ENCODE measurements around the gene XDH. TPM values are rescaled to one million over a fixed set of nuclear protein-coding genes. Genes with fewer than 3 reads are reported as not detected.

XDH gene
- polyA plus RNA-seq (ENCODE audit: insufficient read length in 4 of 4), result under 1 TPM; 0.03 to 0.10 (median 0.07) TPM

DNA sequence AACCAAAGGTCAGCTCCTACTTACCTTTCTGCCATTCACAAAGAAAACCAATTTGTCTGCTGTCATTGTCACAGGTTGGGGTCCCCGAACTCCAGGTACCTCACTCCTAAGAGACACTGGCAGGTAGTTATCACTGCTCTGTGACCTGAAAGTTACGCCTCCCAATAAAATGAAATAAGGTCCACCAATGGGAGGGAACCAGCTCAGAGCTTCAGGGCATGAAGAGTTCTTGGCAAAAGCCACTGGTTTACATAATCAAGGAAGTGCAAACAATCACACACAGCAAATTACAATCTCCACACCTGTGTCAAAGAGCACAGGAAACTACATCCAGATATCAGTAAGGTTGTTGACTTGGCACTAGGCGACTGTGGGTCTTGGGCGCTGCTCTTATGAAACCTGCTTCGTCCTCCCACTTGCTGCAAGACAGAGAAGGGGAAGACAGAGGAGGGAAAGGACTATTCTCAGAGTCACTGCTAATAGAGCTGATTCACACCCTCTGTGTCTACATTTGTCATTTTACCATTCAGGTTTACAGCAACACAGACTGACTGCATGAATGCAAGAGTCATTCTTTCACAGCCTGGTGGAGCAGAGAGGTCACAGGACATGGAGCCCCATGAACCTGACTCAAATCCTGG, at the start of gene XDH:
TSS of gene XDH (minus strand) at position 142 of the 641 bp plus-strand sequence. CDS start at position 66, 76 bp downstream.
- no peak for DNase-seq (ENCODE audit: low read depth in 4 of 4, low spot score in 3 of 4)

DNA sequence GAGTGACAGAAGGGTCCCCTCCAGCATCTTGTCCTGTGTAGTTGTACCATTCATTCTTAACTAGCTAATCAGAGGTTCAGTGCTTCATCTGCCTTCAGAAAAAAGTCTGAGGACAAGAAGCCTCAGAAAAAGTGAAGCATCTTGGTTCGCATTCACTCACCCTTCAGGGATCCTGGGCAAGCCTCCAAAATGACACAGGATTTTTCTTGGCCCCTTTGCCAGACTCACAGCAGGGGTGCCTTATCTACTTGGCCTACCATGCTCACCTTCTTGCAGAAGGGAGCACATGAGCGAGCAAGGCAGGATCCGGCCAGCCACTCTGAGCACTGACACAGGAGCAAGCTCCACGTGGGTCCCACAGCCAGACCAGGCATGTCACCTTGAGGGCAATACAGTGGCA, 43.1 kb upstream of the XDH start:
- DNase-seq (ENCODE audit: low read depth in 4 of 4, low spot score in 3 of 4), result no peak

DNA sequence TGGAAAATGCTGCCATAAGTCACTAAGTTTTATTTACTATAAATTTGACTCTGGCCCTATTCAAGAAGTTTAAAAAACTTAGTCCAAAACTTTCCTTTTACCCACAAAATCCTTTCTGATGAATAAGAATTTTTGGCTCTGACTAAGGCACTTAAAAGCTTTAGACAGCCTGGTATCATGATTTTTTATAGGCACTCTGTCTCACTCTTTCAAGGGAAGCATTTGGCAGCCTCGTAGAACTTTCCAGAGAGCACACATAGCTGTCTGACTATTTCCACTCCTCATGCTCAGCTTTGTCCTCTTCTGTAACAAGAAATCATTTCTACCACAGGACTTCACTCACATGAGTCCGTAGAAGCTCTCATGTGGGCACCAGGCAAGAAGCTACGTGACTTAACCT, 32.3 kb upstream of the XDH start:
- DNase-seq (ENCODE audit: low read depth in 4 of 4, low spot score in 3 of 4), result no peak

DNA sequence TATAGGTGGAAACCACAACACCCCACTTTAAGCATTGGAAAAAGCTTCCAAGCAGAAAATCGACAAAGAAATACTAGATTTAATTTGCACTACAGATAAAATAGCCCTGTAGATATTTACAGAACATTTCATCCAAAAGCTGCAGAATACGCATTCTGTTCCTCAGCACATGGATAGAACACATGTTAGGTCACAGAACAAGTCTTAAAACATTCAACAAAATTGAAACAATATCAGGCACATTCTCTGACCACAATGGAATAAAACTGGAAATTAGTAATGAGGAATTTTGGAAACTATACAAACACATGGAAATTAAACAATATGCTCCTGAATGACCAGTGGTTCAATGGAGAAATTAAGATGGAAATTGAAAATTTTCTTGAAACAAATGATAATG, 27.8 kb upstream of the XDH start:
- no peak for DNase-seq (ENCODE audit: low read depth in 4 of 4, low spot score in 3 of 4)

DNA sequence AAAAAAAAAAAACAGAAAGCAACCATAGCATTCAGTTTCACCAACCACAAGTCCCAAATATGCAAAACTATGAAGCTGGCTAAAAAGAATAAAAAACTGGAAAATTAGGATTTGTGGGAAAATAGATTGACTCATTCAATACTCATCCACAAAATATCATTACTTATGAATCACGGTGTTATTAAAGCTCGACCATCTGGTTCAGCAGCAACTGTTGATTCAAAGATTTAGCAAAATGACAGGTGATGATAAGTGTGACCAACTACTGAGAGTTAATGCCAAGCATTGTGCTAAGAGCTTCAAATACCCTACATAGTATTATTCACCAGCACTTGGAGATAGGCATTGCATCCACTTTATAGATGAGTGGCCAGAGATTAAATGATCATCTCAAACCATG, 26.2 kb upstream of the XDH start:
- no peak for DNase-seq (ENCODE audit: low read depth in 4 of 4, low spot score in 3 of 4)

DNA sequence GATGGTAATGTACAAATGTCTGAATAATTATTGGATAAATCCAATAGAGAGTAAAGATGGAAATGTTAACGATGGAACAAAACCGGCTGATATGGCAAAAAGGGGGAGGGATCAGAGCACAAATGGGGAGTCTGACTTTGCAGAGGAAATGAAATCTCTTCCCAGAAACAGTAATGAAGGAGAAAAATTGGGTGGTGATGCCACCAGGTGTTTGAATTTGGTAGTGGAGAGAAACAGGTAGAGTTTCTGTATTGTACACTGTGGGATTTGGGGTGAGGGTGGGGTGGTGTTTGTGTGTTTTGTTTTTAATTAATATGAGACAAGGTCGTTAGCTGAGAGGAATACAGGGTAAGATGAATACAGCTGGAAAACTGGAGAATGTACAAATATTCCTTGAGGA, 20.4 kb upstream of the XDH start:
- no peak for DNase-seq (ENCODE audit: low read depth in 4 of 4, low spot score in 3 of 4)

DNA sequence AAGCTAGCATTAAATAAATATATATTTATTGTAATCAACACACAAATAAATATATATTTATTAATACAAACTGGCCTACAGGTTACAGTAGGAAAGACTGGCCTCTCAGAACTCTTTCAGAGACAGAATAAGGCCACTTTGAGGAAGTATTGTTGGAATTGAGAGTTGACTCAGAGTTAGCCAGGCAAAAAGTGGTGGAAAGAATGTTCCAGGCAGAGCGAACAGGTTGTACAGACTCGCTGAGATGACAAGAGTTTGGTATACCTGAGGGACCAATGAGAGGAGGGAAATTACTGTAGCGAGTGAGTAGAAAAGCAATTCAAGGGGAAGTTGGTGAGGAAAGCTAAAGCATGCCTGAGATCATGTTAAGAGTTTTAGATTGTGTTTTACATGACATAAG, 19.0 kb upstream of the XDH start:
- no peak for DNase-seq (ENCODE audit: low read depth in 4 of 4, low spot score in 3 of 4)

DNA sequence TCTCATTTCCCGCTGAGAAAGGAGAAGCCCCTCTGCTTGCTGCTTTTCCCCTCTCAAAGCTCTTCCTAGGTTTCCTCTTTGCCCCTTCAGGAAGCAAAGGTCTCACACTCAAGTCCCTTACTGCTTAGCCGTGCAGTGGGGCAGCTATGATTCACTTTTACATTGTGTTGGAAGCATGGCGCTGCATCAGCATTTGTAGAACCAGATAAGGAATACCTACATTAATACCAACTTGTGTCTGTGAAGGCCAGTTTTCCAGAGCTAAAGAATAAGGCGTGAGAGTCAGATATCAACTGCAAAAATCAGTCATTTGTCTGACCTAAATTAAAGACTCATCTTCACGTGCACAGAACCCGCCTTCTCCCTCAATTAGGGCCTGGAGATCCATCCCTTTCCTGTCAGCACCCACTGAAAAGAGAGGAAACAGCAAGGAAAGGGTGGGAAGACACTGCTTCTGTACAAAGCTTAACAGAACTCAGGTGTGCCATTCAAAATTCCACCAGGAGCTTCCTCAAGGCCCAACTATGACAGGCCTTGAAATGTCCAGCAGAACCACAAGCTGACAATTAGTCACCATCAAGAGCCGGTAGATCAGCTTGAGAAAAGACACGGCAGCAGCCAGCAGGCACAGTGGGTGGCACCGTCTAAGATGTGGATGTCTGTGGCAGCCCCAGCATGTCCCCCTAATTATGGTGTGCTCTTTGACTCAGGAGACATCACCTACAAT, 16.1 kb upstream of the XDH start:
- DNase-seq (ENCODE audit: low read depth in 4 of 4, low spot score in 3 of 4), result no peak

DNA sequence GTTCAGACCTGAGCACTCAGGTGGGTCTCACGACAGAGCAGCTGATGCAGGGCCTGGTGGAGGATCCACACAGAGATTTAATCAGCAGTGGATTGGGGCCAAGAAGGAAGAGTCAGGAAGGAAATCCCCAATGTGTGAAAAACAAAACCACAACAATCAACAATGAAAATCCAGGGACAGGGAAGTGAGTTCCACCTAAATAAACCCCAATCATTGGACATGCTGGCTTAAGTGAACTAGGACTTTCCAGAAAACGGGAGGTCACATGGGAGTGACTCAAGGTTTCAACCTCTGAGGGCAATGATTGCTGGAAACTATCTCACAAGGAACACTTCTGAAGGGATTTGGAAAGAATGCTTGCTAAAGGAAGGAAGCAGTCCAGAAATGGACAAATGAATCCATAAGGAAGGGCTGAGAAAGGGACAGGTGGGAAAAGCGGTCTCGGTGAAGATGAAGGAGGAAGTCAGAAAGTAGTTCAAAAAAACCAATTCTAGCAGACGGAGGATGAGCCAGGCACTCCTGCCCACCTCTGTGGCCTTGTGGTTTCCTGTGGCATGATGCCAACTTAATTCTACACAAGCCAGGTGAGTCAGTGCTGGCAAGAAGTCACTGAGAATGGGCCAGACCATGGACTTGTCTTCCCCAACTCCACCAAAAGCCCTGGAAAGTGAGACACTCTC, 15.4 kb upstream of the XDH start:
- no peak for DNase-seq (ENCODE audit: low read depth in 4 of 4, low spot score in 3 of 4)

DNA sequence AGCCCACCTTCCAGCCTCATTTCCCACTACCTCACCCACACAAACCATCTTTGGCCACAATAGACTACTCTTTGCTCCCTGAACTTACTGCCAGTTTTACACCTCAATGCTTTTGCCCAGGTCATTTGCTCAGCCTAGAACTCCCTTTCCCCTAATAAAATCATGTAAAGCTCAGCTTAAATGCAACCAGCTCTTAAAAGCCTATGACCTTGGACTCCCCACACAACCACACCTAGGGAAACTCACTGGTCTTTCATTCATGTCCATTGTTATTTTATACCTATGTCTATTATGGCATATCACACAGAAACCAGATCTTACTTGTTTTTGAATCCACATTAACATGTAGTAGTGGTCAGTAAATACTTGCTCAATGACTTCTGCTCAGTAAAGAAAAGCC, 14.5 kb upstream of the XDH start:
- DNase-seq (ENCODE audit: low read depth in 4 of 4, low spot score in 3 of 4), result no peak

DNA sequence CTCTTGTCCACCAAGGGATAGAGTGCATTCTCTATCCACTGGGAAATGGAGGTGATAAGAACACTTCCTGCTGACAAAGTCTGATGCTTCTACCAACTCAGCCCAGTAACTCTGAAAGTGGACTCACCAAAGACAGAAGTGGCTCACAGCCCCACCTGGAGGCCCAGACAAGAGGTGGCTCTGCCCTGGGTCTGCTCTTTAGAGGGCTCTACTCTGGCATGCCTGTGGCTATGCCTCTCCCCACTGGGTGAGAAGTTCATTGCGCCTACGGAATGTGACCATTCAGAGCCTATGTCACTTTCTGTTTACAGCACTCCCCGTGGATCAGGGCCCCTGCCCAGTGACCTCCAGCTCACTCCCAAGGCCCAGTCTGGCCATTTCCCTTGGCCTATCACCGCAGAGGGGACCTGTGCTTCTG, 13.5 kb upstream of the XDH start:
- no peak for DNase-seq (ENCODE audit: low read depth in 4 of 4, low spot score in 3 of 4)

DNA sequence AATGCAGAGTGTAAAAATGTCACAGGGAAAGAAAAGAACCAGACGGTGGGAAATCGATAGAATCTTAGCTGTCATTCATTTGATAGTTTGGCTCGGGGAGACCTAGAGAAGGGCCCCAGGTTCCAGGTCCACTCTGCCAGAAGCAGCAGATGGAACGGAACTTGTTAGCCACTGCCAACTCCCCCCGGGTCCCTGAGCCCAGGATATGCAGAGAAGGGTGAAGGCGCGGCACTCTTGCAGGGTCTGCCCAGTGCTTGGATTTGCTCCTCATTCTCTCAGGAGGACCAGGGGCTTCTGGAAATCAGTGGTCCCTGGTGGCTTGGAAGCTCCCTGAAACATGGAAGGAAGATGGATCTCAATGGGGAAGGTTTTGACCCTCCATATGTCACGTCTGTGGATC, 11.6 kb upstream of the XDH start:
- DNase-seq (ENCODE audit: low read depth in 4 of 4, low spot score in 3 of 4), result no peak

DNA sequence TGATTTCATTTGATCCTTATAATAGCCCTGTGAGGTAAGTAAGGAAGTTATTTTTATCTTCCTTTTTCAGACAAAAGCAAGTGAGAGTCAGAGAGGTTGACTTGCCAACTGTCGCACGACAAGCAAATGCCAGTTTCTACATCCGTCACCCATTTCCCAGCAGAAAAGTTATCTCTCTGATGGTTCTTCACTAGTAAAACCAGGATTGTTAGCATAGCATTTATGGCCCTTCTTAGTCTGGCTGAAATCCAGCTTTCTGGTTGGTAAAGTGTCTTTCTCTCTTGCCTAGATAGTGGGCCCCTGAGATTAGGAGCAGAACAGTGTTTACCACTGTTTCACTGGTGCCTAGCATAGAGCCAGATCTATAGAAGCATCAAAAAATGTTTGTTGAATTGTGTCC, 7.1 kb upstream of the XDH start:
- DNase-seq (ENCODE audit: low read depth in 4 of 4, low spot score in 3 of 4), result no peak

DNA sequence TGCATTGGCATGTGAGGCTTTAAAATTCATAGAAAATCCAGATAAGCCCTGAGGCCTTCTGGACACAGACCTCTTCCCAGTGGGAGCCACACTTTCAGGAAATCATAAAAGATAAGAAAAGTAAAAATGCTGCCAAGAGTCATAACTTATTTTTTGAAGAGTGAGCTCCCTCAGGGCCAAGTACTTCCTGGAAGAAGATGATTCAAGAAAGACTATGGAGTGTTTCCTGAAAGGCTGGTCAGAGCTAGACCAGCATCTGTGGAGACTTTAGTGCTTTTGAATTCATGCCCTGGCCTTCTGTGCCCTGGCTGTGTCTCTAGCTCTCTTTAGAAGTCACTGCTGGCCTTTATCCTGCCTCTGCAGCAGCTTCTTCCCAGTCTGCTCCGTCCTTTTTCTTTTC, 6.4 kb upstream of the XDH start:
- DNase-seq (ENCODE audit: low read depth in 4 of 4, low spot score in 3 of 4), result no peak

DNA sequence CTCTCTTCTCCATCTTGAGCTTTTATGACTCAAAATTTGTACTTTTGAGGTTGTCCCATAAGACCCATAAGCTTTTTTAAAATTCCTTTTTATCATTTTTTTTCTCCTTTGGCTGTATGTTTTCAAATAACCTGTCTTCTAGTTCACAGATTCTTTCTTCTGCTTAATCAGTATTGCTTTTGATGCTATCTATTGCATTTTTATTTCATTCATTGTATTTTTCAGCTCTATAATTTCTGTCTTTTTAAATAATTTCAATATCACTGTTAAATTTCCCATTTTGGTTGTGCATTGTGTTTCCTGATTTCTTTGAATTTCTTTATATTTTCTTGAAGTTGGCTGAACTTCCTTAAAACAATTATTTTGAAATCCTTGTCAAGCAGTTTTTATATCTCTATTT, 4.8 kb upstream of the XDH start:
- DNase-seq (ENCODE audit: low read depth in 4 of 4, low spot score in 3 of 4), result no peak

DNA sequence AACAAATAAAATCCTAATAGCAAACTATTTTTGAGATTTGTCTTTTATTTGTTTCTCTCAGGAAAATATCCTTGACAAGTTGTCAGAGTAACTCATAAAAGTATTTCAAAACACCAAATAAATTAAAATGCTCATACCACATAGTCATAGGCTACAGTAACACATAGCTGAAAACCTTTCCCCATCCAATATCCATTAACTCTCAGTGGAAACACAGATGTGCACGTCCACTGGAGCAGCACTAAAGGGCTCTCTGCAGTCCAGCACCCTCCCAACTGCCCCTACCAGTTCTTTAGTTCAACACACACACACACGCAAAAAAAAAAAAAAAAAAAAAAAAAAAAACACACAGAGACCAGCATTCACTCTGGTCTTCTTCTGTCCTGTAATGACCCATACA, 879 bp upstream of the XDH start:
- DNase-seq (ENCODE audit: low read depth in 4 of 4, low spot score in 3 of 4), result no peak

DNA sequence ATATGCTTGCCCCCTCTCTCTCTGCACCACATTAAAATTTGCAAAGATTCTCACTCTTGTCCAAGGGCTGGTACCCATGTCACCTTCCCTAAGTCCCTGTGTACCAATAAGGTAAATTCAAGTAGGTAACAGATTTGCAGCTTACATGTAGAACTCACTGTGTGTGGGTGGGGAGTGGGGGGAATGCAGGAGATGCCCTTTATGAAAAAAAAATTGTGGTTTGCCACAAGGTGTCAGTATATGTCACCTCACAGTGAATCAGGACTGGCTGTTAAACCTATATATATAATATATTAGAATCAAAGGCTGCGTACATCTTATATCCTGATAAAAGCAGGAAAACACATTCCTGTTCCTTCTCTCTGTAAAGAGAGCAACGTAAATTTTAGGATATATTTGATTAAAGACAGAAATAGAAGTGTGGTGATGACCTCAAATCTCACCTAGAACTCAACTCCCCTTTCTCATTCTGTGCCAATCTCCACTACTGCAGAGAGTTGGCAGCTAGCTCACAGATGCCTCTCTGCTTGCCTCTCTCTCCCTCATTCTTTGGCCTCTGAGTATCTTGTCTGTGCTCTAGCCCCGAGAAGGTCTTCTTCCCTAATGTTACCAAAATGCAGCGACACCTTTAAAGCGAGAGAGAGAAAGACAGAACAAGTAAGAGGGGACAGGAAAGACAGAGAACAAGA, 536 bp downstream of the XDH start:
- DNase-seq (ENCODE audit: low read depth in 4 of 4, low spot score in 3 of 4), result no peak

DNA sequence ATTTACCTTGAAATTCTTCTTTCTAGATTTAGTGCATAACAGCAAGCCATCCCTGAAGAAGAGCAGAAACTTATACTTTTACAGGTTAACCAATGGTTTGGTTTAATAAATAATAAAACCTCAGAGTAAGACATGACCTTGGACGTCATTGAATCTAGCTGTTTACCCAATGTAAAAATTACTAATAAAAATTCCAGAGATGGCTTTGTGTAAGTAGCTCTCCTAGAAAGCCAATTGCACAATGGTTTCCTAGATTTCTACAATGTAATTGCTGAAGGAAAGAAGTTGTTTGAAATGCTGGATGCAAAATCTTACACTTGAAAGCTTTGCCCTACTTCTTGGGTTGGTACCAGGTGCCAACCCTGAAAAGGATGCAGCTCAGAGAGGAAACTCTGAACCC, 1.5 kb downstream of the XDH start:
- DNase-seq (ENCODE audit: low read depth in 4 of 4, low spot score in 3 of 4), result no peak

DNA sequence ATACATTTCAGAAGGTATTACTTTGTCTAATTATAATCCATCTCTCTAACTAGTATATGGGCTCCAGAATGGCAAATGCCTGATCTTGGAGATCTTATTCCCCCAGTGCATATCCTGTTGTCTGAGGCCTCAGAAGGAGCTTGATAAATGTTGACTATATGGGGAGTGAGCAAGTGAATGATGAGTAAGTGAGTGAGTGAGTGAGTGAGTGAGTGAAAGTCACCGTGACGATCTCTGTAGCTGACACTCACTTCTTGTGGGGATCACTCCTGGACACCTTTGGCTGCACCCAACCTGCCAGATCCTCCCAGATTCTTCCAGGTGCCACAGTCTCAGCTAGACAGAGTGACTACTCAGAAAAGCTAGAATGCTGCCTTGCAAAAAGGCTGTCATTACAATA, 2.8 kb downstream of the XDH start:
- DNase-seq (ENCODE audit: low read depth in 4 of 4, low spot score in 3 of 4), result no peak

DNA sequence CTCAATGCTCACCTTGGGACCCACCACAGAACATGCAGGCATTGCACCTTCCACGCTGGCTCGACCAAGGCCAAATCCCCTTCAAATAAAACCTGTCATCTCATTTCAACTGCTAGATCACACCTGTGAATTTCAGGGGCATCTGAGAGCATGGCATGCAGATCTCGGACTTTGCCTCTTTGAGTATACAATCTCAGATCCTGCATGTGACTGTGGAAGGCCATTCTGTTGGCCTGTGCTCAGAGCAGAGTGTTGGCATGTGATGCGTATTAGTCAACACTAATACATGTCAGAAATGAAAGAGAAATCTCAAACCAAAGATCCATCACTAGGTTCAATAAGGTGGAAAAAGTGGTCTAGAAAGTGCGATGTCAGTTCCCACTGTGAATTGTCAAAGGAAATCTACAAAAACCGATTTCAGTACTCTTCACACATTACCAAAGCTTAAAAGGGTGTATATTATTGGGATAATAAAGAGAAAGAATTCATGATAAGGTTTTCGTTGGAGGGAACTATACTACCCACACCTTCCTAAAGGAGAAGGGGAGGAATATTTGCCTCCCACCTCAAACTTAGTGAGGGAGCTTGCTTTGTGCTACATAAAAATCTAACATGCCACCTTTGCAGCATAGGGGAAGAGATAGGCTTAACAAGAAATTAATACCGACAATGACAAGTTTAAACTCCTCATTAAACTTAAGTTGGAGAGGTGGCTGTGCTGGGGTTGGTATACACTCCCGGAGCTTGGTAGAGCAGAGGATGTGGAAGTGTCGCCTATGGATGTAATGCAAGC, 7.8 kb downstream of the XDH start:
- DNase-seq (ENCODE audit: low read depth in 4 of 4, low spot score in 3 of 4), result no peak

DNA sequence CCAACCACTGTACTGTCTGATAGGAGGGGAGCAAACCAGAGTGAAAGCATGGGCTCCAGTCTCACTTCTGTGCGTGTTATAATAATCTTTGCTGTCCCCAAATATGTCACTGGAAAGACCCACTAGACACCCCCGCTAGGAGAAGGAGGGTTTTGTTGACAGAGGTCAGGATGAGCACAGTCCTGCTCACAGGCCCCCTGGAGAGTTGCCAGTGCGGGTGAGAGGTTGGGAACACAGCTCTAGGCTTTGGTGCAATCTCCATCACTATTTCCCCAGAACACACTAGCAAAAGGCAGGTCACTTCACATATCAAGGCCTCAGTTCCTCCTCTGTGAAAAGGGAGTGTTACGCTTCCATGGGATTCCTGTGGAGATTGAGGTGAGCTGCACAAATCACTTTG, 9.7 kb downstream of the XDH start:
- DNase-seq (ENCODE audit: low read depth in 4 of 4, low spot score in 3 of 4), result no peak
